ENCODE data around the gene PIM1. TPM values are rescaled to one million over a fixed set of nuclear protein-coding genes. Genes with fewer than 3 reads are reported as not detected.

Gene PIM1
- total RNA-seq, 2 experiments from 2014 or later = 24.7 to 31.4 TPM

DNA sequence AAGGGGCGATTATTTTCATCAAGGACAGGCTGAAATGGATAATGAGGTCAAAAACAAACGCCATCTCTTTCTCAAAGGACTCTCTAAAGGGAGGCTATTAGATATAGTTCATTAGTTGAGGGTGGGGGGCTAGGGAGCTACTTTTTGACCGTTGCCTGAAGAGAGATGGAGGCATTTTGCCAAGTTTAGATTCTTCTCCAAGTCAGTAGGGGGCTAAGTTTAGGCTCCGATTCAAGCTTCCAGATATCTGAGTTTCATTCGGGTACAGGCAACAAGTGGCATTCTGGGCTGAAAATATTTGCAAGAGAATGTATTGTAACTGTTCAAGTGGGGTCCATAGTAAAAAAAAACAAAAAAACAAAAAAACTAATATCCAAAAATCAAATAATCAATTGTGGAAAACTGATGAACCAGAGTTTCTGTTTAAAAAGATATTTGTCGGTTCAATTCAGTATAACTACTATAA is 43.4 kb upstream of the PIM1 start:
- no TSS peak for BruUV-seq (replicated peaks)
- intact Hi-C loops (cut with micrococcal nuclease; ENCODE audit: unreplicated experiment) = no loop called here
- Histone ChIP-seq H3K4me2 (ENCODE audit: low read length) (no peak overlapping the region), H3K4me3 (ENCODE audit: low read depth, low read length, poor library complexity, severe bottlenecking) (no peak overlapping the region), H2AFZ (ENCODE audit: low read length) (no peak overlapping the region), H3K4me1 (ENCODE audit: insufficient read depth, low read length, poor library complexity, severe bottlenecking) (no peaks in the 10 kb centered on the region), H3K27ac (ENCODE audit: low read depth, low read length, poor library complexity, severe bottlenecking) (no peak overlapping the region), H3K9me2 (ENCODE audit: insufficient read depth, low read length) (no peaks in the 10 kb centered on the region), H3K79me2 (ENCODE audit: insufficient read depth, low read depth, low read length) (no peaks in the 10 kb centered on the region), H3K36me3 (ENCODE audit: insufficient read depth, low read length) (no peaks in the 10 kb centered on the region), H3K9me3 (ENCODE audit: low read length) (no peaks in the 10 kb centered on the region), H4K20me1 (ENCODE audit: insufficient read depth, low read length) (no peaks in the 10 kb centered on the region)
- TF ChIP-seq, protein P1, sequence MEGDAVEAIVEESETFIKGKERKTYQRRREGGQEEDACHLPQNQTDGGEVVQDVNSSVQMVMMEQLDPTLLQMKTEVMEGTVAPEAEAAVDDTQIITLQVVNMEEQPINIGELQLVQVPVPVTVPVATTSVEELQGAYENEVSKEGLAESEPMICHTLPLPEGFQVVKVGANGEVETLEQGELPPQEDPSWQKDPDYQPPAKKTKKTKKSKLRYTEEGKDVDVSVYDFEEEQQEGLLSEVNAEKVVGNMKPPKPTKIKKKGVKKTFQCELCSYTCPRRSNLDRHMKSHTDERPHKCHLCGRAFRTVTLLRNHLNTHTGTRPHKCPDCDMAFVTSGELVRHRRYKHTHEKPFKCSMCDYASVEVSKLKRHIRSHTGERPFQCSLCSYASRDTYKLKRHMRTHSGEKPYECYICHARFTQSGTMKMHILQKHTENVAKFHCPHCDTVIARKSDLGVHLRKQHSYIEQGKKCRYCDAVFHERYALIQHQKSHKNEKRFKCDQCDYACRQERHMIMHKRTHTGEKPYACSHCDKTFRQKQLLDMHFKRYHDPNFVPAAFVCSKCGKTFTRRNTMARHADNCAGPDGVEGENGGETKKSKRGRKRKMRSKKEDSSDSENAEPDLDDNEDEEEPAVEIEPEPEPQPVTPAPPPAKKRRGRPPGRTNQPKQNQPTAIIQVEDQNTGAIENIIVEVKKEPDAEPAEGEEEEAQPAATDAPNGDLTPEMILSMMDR (conservative IDR thresholded peaks at IDR 0.05; ENCODE audit: low read length) = no peak
- no peak for TF ChIP-seq EZH2phosphoT487 (IDR thresholded peaks at IDR 0.05; ENCODE audit: borderline replicate concordance, low read depth, low read length)
- ChIA-PET CTCF (ENCODE audit: unreplicated experiment) (interaction anchor here (0.6 kb wide), 1 partner anchor 724 kb away, joined by 8 read pairs; no protein-coding TSS in a partner anchor), POLR2A (interaction anchor here (0.9 to 1.1 kb wide), 2 partner anchors 18 to 107 kb away, joined by 3 to 5 read pairs; no protein-coding TSS in a partner anchor)
- no peak for DNase-seq (ENCODE audit: low spot score)

GRCh38 chr6:37126961-37127616 is 42.9 kb upstream of the PIM1 start:
- no peaks in the 10 kb centered on the region for H3K79me2 ChIP-seq (ENCODE audit: insufficient read depth, low read depth, low read length)
- no peak overlapping the region for H3K27ac ChIP-seq (ENCODE audit: low read depth, low read length, poor library complexity, severe bottlenecking)
- intact Hi-C loops (cut with micrococcal nuclease; ENCODE audit: unreplicated experiment) = no loop called here
- H2AFZ ChIP-seq (ENCODE audit: low read length) = no peak overlapping the region
- H4K20me1 ChIP-seq (ENCODE audit: insufficient read depth, low read length) = no peaks in the 10 kb centered on the region
- no peaks in the 10 kb centered on the region for H3K9me3 ChIP-seq (ENCODE audit: low read length)
- H3K4me2 ChIP-seq (ENCODE audit: low read length) = no peak overlapping the region
- TF ChIP-seq, protein P1 (conservative IDR thresholded peaks at IDR 0.05; ENCODE audit: low read length) = no peak
- TF ChIP-seq EZH2phosphoT487 (IDR thresholded peaks at IDR 0.05; ENCODE audit: borderline replicate concordance, low read depth, low read length) = no peak
- no peaks in the 10 kb centered on the region for H3K4me1 ChIP-seq (ENCODE audit: insufficient read depth, low read length, poor library complexity, severe bottlenecking)
- H3K36me3 ChIP-seq (ENCODE audit: insufficient read depth, low read length) = no peaks in the 10 kb centered on the region
- no TSS peak for BruUV-seq (replicated peaks)
- POLR2A ChIA-PET = interaction anchor here (0.7 to 1.4 kb wide), 3 partner anchors 25 to 316 kb away, joined by 3 to 5 read pairs (median 3); no protein-coding TSS in a partner anchor
- CTCF ChIA-PET (ENCODE audit: unreplicated experiment) = no interaction called here
- H3K4me3 ChIP-seq (ENCODE audit: low read depth, low read length, poor library complexity, severe bottlenecking) = no peak overlapping the region
- no peak for DNase-seq (ENCODE audit: low spot score)
- H3K9me2 ChIP-seq (ENCODE audit: insufficient read depth, low read length) = no peaks in the 10 kb centered on the region
